Lower leg skin (tissue), 3 donors: ENCODE measurements around the gene SMAD6.

Source experiments
- POLR2A ChIP-seq, 2 donors: fragments of 450-650 bp; IDR thresholded peaks; one replicate each; pipeline ENCODE4 v1.6.1; 2016 to 2017; ENCODE audit warnings: antibody characterized with exemption in 2 of 2, mild to moderate bottlenecking in 1 of 2, moderate library complexity in 1 of 2
- TF ChIP-seq, protein P1 (sequence below), 3 donors: fragments of 450-650 bp; IDR thresholded peaks; one replicate each; pipeline ENCODE4 v1.5.1; 2016; ENCODE audit warnings: antibody characterized with exemption in 3 of 3, mild to moderate bottlenecking in 3 of 3, moderate library complexity in 2 of 3

DNA sequence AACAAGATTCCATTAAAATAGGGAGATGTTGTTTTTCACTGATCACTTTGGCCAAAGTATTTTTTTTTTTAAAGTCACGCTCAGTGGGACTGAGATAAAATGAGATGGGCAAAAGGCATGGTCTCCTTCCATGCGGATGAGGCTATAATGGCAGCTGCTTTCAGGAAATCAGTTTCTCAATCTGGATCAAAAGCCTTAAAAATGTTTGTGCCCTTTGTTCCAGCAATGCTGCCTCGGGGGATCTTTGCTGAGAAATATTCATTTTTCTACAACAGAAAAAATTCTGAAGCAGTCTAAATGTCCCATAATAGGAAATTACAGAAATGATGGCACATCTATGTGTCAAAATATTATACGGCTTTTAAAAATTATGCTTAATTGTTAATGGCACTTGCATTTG, 97.2 kb downstream of the SMAD6 start:
- TF ChIP-seq POLR2A (IDR thresholded peaks at IDR 0.05) = no peak
- TF ChIP-seq, protein P1, sequence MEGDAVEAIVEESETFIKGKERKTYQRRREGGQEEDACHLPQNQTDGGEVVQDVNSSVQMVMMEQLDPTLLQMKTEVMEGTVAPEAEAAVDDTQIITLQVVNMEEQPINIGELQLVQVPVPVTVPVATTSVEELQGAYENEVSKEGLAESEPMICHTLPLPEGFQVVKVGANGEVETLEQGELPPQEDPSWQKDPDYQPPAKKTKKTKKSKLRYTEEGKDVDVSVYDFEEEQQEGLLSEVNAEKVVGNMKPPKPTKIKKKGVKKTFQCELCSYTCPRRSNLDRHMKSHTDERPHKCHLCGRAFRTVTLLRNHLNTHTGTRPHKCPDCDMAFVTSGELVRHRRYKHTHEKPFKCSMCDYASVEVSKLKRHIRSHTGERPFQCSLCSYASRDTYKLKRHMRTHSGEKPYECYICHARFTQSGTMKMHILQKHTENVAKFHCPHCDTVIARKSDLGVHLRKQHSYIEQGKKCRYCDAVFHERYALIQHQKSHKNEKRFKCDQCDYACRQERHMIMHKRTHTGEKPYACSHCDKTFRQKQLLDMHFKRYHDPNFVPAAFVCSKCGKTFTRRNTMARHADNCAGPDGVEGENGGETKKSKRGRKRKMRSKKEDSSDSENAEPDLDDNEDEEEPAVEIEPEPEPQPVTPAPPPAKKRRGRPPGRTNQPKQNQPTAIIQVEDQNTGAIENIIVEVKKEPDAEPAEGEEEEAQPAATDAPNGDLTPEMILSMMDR (IDR thresholded peaks at IDR 0.05) = no peak
